Measurements from ENCODE around the gene ASPSCR1. TPM values are rescaled to one million over a fixed set of nuclear protein-coding genes. Genes with fewer than 3 reads are reported as not detected.

Gene ASPSCR1
- total RNA-seq, 2 experiments from 2014 or later: 27.0 to 33.7 TPM

DNA sequence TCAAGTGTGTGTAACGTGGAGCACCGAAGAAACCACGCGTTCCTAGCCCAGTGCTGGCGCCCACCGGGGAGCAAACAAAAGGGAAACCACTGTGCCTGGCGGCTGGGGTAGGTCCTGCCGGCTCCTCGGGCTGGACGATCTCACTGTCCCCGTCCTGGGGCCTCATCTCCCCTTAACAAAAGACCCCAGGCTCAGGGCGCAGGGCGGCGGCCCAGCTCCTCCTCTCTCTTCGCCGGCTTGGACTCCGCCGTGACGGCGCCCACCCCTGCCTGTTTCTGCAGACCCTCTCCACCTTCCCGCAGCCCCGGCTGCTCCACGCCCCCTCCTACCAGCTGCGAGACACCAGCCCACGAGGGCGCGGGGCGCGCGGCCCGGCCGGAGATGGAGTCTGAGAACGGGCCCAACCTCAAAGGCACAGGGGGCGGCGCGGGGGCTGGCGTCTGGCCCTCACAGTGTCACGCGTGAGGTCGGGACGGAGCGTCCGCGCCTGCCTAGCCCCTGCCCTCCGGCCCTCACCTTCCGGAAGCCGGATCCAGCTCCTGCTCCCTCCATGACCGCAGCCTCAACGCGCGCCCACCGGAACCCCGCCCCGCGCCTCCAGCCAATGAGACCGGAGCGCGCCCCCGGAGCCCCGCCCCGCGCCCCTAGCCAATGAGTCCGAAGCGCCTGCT, 45.0 kb downstream of the ASPSCR1 start, which contains the start of gene CENPX:
CENPX (minus strand) TSS at position 569 of the 671 bp plus-strand sequence; CDS start at position 552, 17 bp downstream.
- Mint-ChIP-seq H3K4me1 (ENCODE audit: low read depth) (peaks cover 40% of the 10 kb centered on the region), H3K9me3 (ENCODE audit: insufficient read depth) (no peaks in the 10 kb centered on the region), H3K36me3 (ENCODE audit: low read depth) (peaks cover 17% of the 10 kb centered on the region), H3K27me3 (ENCODE audit: low read depth) (no peaks in the 10 kb centered on the region), H3K4me3 (peak within 1 kb of the TSS; percentile 89), H3K27ac (peak within 1 kb of the TSS; percentile 83)
- peak; percentile 43 for DNase-seq
- no peak for ATAC-seq
- ChIA-PET CTCF (interaction anchor here (0.7 to 6.1 kb wide), 10 partner anchors 8 to 133 kb away, joined by 3 to 138 read pairs (median 8); partner anchors contain the start of genes DCXR, MAFG, NOTUM and RAC3), POLR2A (interaction anchor here (0.6 to 2.8 kb wide), 7 partner anchors 11 to 348 kb away, joined by 3 to 12 read pairs (median 4); partner anchors contain the start of gene DCXR)

DNA sequence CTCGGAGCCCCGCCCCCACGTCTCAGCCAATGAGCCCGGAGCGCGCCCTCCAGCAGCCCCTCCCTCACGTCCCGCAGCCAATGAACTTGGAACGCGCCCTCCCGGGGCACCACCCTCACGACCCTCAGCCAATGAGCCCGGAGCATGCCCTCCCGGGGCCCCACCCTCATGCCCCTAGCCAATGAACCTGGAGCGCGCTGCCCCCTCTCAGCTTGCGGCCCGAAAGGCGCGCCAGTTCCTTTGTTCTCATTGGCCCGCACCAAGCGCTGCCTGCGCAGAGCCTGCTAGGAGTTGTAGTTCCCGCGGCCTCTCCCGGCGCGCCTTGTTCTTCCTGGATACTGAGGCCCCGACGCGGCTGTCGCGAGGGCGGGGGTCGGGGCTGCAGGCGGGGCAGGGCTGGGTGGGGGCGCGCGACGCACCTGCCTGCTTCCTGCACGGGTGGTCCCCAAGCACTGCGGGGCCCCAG, 45.6 kb downstream of the ASPSCR1 start, which contains the start of gene LRRC45:
LRRC45 (plus strand) TSS at position 325 of the 466 bp plus-strand sequence. CDS start 339 bp downstream, outside the sequence.
- Mint-ChIP-seq H3K36me3 (ENCODE audit: low read depth) (peaks cover 19% of the 10 kb centered on the region), H3K9me3 (ENCODE audit: insufficient read depth) (no peaks in the 10 kb centered on the region), H3K4me1 (ENCODE audit: low read depth) (peaks cover 43% of the 10 kb centered on the region), H3K4me3 (peak within 1 kb of the TSS; percentile 89), H3K27me3 (ENCODE audit: low read depth) (no peaks in the 10 kb centered on the region), H3K27ac (peak within 1 kb of the TSS; percentile 83)
- ATAC-seq (peak; percentile 96), DNase-seq (peak; percentile 100)
- CTCF ChIA-PET: interaction anchor here (0.7 to 6.1 kb wide), 8 partner anchors 8 to 132 kb away, joined by 3 to 138 read pairs (median 10); partner anchors contain the start of genes DCXR, NOTUM and RAC3
- POLR2A ChIA-PET: interaction anchor here (0.7 to 2.8 kb wide), 2 partner anchors 14 to 63 kb away, joined by 4 to 7 read pairs; partner anchors contain the start of gene DCXR

DNA sequence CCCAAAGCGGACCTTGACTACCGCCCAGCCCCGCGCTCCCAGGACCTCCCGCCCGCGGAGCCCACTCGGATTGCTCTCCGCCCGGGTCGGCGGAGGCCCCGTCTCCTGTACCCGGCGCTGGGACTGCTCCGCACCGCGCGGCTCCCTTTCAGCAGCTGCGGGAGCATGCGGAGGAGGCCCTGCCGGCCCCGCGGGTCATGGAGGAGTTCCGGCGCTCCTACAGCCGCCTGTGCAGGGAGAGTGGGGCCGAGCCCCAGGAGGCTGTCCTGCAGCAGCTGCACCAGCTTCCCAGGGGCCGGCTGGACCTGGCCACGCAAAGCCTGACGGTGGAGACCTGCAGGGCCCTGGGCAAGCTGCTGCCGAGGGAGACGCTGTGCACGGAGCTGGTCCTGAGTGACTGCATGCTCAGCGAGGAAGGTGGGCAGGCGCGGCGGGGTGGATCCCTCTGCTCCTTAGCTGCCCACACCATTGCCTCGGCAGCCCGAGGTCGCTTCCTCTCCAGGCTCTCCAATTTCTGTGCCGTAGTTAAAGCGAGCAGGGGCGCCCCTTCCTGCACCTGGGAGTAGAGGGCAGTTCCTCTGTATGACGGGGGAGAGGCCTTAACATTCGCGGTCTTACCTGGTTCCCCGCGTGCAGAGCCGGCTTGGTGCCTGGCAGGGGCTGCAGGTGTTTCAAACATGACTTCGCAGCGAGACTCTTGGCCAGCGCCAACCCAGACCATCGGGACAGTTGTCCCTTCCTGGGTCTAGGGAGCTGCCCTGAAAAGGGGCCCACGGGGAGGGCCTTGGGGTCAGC, 46.2 kb downstream of the ASPSCR1 start:
- H3K36me3 Mint-ChIP-seq (ENCODE audit: low read depth): peaks cover 17% of the 10 kb centered on the region
- CTCF ChIA-PET: interaction anchor here (0.7 to 6.1 kb wide), 4 partner anchors 7 to 72 kb away, joined by 3 to 138 read pairs (median 24); partner anchors contain the start of genes DCXR, NOTUM and RAC3
- peak overlapping the region; percentile 89 for H3K4me3 Mint-ChIP-seq
- POLR2A ChIA-PET: interaction anchor here (2.8 kb wide), 1 partner anchor 14 kb away, joined by 7 read pairs; the partner anchor contains the start of gene DCXR
- peak overlapping the region; percentile 57 for H3K27ac Mint-ChIP-seq
- DNase-seq (peak; percentile 48), ATAC-seq (no peak)
- H3K9me3 Mint-ChIP-seq (ENCODE audit: insufficient read depth): no peaks in the 10 kb centered on the region
- no peaks in the 10 kb centered on the region for H3K27me3 Mint-ChIP-seq (ENCODE audit: low read depth)
- peaks cover 43% of the 10 kb centered on the region for H3K4me1 Mint-ChIP-seq (ENCODE audit: low read depth)

DNA sequence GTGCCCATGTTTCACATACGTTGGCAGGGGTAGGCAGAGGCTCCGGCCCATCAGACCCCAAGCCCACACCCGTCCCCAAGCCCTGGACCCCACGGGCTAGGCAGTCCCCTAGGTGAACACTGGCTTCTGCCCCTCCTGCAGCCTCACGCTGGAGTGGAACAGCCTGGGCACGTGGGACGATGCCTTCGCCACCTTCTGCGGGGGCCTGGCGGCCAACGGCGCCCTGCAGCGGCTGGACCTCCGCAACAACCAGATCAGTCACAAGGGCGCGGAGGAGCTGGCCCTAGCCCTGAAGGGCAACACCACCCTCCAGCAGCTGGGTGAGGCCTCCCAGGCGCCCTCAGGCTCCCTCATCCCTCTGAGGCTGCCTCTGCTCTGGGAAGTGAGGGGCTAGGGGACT, 47.4 kb downstream of the ASPSCR1 start:
- no peak for ATAC-seq
- H3K36me3 Mint-ChIP-seq (ENCODE audit: low read depth): peaks cover 21% of the 10 kb centered on the region
- no peak overlapping the region for H3K27ac Mint-ChIP-seq
- no peak for DNase-seq
- CTCF ChIA-PET: interaction anchor here (1.1 kb wide), 1 partner anchor 65 kb away, joined by 3 read pairs; no protein-coding TSS in a partner anchor
- POLR2A ChIA-PET: no interaction called here
- peaks cover 50% of the 10 kb centered on the region for H3K4me1 Mint-ChIP-seq (ENCODE audit: low read depth)
- H3K27me3 Mint-ChIP-seq (ENCODE audit: low read depth): no peaks in the 10 kb centered on the region
- no peaks in the 10 kb centered on the region for H3K9me3 Mint-ChIP-seq (ENCODE audit: insufficient read depth)
- no peak overlapping the region for H3K4me3 Mint-ChIP-seq

DNA sequence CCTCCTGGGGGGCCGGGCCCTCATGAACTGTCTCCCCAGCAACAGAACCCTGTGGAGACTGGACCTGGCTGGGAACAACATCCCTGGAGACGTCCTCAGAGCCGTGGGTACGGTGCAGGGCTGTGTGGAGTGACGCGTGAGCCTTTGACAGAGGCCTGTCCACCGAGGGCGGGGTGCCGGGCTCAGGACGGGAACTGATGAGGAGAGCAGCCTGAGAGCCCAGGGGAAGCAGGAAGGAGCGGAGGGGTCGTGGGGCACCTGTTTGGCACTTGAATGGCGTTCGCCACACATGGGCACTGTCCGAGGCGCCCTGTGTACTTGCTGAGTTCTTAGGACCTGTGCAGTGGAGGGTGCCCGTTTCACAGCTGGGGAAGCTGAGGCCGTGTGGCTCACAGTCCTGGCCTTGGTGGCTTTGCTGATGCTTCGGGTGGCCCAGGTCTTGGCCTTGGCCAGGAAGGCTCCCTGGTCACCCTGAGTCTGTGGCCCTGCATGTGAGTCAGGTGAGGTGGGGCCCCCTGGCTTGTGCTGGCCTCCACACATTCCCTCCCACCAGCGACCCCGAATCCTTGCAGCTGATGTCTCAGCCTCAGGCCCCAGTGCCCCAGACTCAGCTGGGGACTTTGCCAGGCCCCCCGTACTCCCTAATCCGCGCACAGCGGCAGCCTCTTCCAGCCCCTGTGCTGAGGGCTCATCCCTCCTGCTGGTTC, 48.1 kb downstream of the ASPSCR1 start:
- Mint-ChIP-seq H3K27ac (no peak overlapping the region), H3K4me3 (no peak overlapping the region), H3K4me1 (ENCODE audit: low read depth) (peaks cover 51% of the 10 kb centered on the region), H3K9me3 (ENCODE audit: insufficient read depth) (no peaks in the 10 kb centered on the region), H3K27me3 (ENCODE audit: low read depth) (no peaks in the 10 kb centered on the region), H3K36me3 (ENCODE audit: low read depth) (peaks cover 23% of the 10 kb centered on the region)
- DNase-seq (no peak), ATAC-seq (no peak)
- ChIA-PET POLR2A (interaction anchor here (0.8 kb wide), 1 partner anchor 81 kb away, joined by 3 read pairs; no protein-coding TSS in a partner anchor), CTCF (interaction anchor here (0.9 to 1.1 kb wide), 2 partner anchors 66 kb away, joined by 3 read pairs; no protein-coding TSS in a partner anchor)

DNA sequence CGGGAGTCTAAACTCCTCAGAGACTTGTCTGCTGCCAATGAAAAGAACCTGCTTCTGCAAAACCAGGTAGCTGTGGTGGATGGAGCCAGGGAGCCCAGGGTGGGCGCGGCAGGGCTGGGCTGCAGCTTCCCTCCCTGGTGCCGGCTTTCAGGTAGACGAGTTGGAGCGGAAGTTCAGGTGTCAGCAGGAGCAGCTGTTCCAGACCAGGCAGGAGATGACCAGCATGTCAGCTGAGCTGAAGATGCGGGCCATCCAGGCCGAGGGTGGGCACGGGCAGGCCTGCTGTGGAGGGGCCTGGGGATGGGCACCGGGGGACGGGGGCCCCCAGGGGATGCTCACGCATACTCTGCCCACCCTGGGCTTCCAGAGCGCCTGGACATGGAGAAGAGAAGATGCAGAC, 50.8 kb downstream of the ASPSCR1 start:
- H3K27ac Mint-ChIP-seq: no peak overlapping the region
- ATAC-seq (no peak), DNase-seq (no peak)
- no peak overlapping the region for H3K4me3 Mint-ChIP-seq
- H3K4me1 Mint-ChIP-seq (ENCODE audit: low read depth): peaks cover 45% of the 10 kb centered on the region
- POLR2A ChIA-PET: interaction anchor here (0.8 to 1.1 kb wide), 2 partner anchors 9 to 270 kb away, joined by 3 read pairs; partner anchors contain the start of gene DCXR
- CTCF ChIA-PET: interaction anchor here (1.7 kb wide), 1 partner anchor 10 kb away, joined by 8 read pairs; the partner anchor contains the start of gene DCXR
- no peaks in the 10 kb centered on the region for H3K27me3 Mint-ChIP-seq (ENCODE audit: low read depth)
- peaks cover 24% of the 10 kb centered on the region for H3K36me3 Mint-ChIP-seq (ENCODE audit: low read depth)
- H3K9me3 Mint-ChIP-seq (ENCODE audit: insufficient read depth): no peaks in the 10 kb centered on the region

DNA sequence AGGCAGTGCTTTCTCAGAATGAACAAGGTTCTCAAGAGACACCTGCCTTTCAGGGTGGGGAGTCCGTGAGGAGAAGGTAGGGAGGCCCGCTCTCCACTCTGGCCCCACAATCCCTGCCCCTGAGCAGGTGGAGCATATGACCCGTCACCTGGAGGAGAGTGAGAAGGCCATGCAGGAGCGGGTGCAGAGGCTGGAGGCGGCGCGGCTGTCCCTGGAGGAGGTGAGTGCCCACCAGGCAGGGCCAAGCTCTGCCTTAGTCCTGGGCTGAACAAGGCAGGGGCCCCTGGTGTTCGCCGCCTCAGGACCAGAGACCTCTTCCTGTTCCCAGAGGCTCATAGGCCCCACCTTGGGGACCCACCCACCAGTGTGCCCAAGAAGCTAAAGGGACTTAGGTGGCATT, 51.5 kb downstream of the ASPSCR1 start:
- ATAC-seq: no peak
- H3K4me3 Mint-ChIP-seq: no peak overlapping the region
- DNase-seq: no peak
- H3K4me1 Mint-ChIP-seq (ENCODE audit: low read depth): peaks cover 43% of the 10 kb centered on the region
- POLR2A ChIA-PET: interaction anchor here (1.1 kb wide), 1 partner anchor 9 kb away, joined by 3 read pairs; the partner anchor contains the start of gene DCXR
- no peak overlapping the region for H3K27ac Mint-ChIP-seq
- peaks cover 24% of the 10 kb centered on the region for H3K36me3 Mint-ChIP-seq (ENCODE audit: low read depth)
- H3K27me3 Mint-ChIP-seq (ENCODE audit: low read depth): no peaks in the 10 kb centered on the region
- H3K9me3 Mint-ChIP-seq (ENCODE audit: insufficient read depth): no peaks in the 10 kb centered on the region
- CTCF ChIA-PET: interaction anchor here (0.6 to 1.9 kb wide), 5 partner anchors 9 to 167 kb away, joined by 3 to 9 read pairs (median 7); partner anchors contain the start of gene DCXR

DNA sequence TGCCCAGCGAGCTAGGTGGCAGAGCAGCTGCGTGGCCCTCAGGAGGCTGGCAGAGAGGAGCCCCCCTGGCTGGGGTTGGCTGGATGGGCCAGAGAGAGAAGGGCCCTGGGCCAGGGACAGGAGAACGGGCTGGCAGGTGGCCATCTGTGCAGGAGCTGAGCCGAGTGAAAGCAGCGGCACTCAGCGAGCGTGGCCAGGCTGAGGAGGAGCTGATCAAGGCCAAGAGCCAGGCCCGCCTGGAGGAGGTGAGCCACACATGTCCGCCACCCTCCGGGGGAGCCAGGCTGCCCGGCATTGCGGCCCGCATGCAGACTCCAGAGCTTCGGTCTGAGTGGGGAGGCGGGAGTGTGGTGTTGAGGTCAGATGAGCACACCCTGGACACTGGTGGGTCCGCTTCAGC, 52.0 kb downstream of the ASPSCR1 start:
- H3K36me3 Mint-ChIP-seq (ENCODE audit: low read depth): peaks cover 28% of the 10 kb centered on the region
- H3K9me3 Mint-ChIP-seq (ENCODE audit: insufficient read depth): no peaks in the 10 kb centered on the region
- peak overlapping the region; percentile 12 for H3K4me3 Mint-ChIP-seq
- no peak for ATAC-seq
- ChIA-PET POLR2A (no interaction called here), CTCF (interaction anchor here (0.6 to 3.1 kb wide), 14 partner anchors 8 to 166 kb away, joined by 3 to 31 read pairs (median 6); partner anchors contain the start of genes ASPSCR1, CENPX, DCXR and GPS1)
- DNase-seq: no peak
- no peaks in the 10 kb centered on the region for H3K27me3 Mint-ChIP-seq (ENCODE audit: low read depth)
- peak overlapping the region; percentile 69 for H3K27ac Mint-ChIP-seq
- H3K4me1 Mint-ChIP-seq (ENCODE audit: low read depth): peaks cover 38% of the 10 kb centered on the region

DNA sequence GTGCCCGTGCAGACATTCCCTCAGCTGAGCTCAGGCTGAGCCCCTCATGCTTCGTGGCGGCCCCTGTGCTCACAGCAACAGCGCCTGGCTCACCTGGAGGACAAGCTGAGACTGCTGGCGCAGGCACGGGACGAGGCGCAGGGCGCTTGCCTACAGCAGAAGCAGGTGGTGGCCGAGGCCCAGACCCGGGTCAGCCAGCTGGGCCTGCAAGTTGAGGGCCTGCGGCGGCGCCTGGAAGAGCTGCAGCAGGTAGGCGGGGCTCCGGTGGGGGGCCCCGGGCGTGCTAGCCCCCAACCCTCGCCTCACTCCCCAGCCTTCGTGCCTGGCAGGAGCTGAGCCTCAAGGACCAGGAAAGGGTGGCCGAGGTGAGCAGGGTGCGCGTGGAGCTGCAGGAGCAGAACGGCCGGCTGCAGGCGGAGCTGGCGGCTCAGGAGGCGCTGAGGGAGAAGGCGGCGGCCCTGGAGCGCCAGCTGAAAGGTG, 52.6 kb downstream of the ASPSCR1 start:
- peaks cover 30% of the 10 kb centered on the region for H3K36me3 Mint-ChIP-seq (ENCODE audit: low read depth)
- H3K27ac Mint-ChIP-seq: no peak overlapping the region
- peak; percentile 1 for ATAC-seq
- no peak for DNase-seq
- no peak overlapping the region for H3K4me3 Mint-ChIP-seq
- no peaks in the 10 kb centered on the region for H3K27me3 Mint-ChIP-seq (ENCODE audit: low read depth)
- H3K9me3 Mint-ChIP-seq (ENCODE audit: insufficient read depth): no peaks in the 10 kb centered on the region
- H3K4me1 Mint-ChIP-seq (ENCODE audit: low read depth): peaks cover 38% of the 10 kb centered on the region
- ChIA-PET POLR2A (interaction anchor here (0.5 to 1.8 kb wide), 4 partner anchors 47 to 206 kb away, joined by 3 to 8 read pairs (median 3); partner anchors contain the start of genes FASN and SLC16A3), CTCF (interaction anchor here (0.9 to 3.1 kb wide), 22 partner anchors 8 to 321 kb away, joined by 3 to 31 read pairs (median 6); partner anchors contain the start of genes ASPSCR1, CD7, CENPX and GPS1)
